ENCODE measurements around the gene ABCG4.
"Not testable (repeated sequence)": the region's sequence is repeated elsewhere in the genome, so short reads cannot be mapped to it uniquely, and the experiment has no call there.

Gene ABCG4

DNA sequence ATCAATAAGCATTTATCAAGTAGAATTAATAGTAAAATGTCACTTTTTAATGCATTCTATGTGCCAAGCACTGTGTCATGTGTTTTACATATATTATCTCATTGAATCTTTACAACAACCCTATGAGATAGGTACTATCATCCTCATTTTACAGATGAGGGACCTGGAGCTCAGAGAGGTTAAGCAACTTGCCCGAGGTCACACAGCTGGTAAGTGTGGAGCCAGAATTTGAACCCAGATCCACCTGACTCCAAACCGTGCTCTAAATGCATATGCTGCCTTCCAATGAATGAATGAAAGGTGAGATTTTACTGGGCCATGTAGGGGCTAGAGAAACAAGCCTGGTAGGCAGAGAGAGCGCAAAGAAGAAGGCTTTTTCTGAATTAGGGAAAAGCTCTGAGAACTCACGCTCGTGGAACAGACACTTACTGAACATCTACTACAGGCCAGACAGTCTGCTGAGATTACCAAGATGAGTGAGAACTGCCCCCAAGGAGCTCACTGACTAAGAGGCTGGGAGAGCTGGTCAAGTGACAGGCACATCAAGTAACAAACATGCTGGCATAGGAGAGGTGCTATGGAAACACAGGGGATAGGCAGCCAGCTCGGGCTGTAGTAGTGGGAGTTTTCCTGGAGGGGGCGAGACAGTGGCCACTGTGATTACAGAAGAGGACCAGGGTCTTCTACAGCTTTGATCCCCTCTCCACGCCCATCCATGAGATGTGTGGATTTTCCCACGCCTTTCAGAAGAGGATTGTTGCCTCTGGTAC is 4.4 kb downstream of the ABCG4 start:
- peak; percentile 47 for DNase-seq (ENCODE audit: low read depth, low spot score)

DNA sequence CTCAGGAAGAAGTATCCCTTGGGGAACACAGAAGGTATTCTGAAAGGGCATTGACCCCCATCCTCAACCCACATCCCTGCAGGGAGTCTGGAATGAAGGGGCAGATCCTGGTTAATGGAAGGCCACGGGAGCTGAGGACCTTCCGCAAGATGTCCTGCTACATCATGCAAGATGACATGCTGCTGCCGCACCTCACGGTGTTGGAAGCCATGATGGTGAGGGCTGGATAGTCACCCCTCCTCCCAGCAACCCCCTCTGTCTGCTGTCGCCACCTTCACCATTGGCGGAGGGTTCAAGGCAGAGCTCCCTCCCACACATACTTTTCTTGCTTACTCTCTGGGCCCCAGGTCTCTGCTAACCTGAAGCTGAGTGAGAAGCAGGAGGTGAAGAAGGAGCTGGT is 5.3 kb downstream of the ABCG4 start:
- DNase-seq (ENCODE audit: low read depth, low spot score): no peak

GRCh38 chr11:119155733-119156492 is 7.1 kb downstream of the ABCG4 start:
- peak; percentile 47 for DNase-seq (ENCODE audit: low read depth, low spot score)

DNA sequence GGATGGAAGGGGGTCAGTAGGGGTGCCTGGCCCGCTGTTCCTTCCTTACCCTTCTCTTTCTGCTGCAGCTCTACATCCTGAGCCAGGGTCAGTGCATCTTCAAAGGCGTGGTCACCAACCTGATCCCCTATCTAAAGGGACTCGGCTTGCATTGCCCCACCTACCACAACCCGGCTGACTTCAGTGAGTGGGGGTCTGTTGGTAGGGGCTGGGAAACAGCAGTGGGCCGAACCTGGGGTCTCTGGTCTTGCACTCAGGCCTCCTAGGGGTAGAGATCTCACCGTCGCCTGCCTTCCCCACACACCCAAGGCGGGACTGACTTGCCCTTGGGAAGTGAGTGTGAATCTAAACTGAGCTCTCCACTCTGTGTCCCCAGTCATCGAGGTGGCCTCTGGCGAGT is 7.6 kb downstream of the ABCG4 start:
- DNase-seq (ENCODE audit: low read depth, low spot score): no peak

DNA sequence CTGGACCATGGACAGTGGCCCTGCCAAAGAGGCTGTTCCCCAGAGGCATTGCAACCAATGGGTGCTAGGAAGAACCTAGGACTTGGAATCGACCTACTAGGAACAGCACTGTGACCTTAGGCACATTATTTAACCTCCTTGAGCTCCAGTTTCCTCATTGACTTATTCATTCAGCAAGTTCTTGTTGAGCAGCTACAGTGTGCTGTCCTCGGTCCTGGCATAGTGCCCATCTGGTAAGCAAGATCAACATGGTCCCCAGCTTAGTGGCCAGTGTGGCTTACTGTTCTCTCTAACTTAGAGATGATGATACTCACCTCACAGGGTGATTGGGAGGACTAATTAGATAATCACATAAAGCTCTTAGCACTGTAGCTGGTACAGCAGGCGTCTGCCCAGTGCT is 8.2 kb downstream of the ABCG4 start:
- DNase-seq (ENCODE audit: low read depth, low spot score): no peak

- DNase-seq (ENCODE audit: low read depth, low spot score): no peak
Measured at GRCh38 chr11:119158467-119158866, 9.6 kb downstream of the ABCG4 start.

- no peak for DNase-seq (ENCODE audit: low read depth, low spot score)
Measured at GRCh38 chr11:119160151-119160550, 11.3 kb downstream of the ABCG4 start.

GRCh38 chr11:119161871-119162270 is 13.0 kb downstream of the ABCG4 start:
- DNase-seq (ENCODE audit: low read depth, low spot score): no peak

- DNase-seq (ENCODE audit: low read depth, low spot score): no peak
Measured at GRCh38 chr11:119166368-119167076, 17.7 kb downstream of the ABCG4 start.

DNA sequence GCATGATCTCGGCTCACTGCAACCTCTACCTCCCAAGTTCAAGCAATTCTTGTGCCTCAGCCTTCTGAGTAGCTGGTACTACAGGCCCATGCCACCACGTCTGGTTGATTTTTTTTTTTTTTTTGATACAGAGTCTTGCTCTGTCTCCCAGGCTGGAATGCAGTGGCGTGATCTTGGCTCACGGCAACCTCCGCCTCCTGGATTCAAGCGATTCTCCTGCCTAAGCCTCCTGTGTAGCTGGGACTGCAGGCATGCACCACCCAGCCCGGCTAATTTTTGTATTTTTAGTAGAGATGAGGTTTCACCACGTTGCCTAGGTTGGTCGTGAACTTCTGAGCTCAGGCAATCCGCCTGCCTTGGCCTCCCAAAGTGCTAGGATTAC is 18.2 kb downstream of the ABCG4 start:
- not testable (repeated sequence) for DNase-seq (ENCODE audit: low read depth, low spot score)

DNA sequence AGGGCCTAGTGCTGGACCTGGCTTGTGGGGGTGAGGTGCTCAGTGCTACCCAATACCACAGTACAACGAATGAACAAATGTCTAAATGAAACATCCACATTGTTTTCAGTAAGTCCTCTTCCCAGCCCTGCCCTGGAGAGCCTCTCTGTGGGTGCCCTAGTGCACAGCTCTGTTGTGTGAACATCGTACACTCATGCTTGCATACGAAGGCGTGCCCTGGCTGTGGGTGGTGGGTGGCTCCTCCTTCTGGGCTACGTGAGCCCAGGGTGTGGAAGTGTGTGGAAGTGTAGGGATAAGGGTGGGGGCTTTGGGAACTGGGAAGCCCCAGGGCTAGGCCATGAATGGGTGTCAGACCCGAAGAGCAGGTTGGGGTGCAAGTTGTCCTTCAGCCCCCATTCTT is 19.1 kb downstream of the ABCG4 start:
- no peak for DNase-seq (ENCODE audit: low read depth, low spot score)

DNA sequence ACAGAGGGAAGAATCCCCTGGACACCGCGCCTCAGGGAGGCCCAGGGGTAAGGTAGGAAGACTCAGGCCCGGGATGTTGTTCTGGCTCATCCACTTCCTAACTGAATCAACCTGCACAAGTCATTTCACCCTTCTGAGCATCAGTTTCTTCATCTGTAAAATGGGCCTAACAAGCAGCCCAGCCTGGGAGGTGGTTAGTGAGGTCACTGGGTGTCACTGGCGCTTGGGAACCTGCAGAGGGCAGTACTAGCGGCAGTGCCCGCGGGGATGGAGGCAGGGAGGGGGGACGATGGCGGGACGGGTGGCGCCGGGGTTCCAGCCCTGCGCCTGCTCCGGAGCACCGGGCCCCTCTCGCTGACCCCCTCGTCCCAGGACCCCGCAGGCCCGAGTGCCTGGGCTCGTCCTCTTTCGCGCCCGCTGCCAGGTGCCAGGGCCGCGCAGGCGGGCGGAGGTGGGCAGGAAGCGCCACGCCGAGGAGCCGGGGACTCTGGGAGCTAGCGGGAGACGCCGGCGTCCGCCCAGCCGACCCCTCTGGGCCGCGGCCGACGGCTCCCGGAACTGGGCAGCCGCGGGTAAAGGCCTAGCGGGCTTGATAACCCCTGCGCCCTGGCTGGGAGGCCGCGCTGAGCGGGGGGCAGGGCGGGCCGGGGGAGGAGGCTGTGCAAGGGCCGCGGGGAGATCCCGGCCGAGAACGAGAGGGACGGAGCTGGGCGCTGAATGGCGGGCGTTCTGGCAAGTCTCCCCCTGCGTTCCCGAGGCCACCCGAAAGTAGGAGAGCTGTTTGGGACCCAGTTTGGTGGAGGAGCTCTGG is 19.8 kb downstream of the ABCG4 start, which contains the start of gene NLRX1:
NLRX1 (plus strand) TSS at position 255 of the 811 bp plus-strand sequence. CDS start 2,679 bp downstream, outside the sequence.
- peak; percentile 87 for DNase-seq (ENCODE audit: low read depth, low spot score)

DNA sequence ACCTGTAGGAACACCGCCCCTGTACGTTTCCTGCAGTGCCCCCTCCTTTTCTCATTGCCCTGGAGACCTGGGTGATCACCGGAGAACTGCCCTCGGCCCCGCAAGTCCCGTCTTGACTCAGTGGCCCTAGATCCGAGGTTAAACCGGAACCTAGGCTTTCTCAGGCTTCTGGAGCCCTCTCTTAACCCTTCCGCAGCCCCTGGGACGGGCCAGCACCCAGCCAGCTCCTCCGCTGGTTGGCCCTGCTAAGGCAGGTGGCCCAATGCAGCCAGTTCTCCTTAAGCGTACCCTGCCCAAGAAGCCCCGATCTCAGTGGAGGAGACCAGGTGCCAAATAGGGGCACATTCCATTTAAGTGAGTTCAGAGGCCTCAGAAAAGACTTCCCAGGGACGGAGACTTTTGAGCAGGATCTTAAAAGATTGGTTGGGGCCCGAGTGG is 20.4 kb downstream of the ABCG4 start:
- peak; percentile 89 for DNase-seq (ENCODE audit: low read depth, low spot score)

DNA sequence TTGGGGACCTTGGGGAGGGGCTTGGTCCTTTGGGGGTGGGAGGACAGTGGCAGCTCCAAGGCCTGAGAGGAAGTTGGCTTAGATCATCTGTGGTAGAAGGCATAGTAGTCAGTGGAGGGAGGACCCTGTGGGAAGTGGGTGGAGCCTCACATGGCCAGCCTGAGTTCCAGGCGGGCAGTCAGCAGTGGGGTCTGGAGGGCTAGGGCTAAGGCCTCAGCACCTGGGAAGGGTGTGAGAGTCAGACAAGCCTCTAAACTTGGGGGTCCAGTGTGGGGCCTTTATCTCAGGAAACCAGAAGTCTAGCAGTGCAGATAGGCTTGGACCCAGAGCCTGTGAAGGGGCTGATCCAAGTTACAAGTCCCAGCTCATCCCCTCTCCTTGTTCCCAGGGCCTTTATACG is 23.7 kb downstream of the ABCG4 start:
- DNase-seq (ENCODE audit: low read depth, low spot score): no peak

DNA sequence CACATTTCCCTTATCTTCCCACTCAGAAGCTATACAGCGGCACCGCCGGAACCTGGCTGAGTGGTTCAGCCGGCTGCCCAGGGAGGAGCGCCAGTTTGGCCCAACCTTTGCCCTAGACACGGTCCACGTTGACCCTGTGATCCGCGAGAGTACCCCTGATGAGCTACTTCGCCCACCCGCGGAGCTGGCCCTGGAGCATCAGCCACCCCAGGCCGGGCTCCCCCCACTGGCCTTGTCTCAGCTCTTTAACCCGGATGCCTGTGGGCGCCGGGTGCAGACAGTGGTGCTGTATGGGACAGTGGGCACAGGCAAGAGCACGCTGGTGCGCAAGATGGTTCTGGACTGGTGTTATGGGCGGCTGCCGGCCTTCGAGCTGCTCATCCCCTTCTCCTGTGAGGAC is 24.6 kb downstream of the ABCG4 start:
- no peak for DNase-seq (ENCODE audit: low read depth, low spot score)

DNA sequence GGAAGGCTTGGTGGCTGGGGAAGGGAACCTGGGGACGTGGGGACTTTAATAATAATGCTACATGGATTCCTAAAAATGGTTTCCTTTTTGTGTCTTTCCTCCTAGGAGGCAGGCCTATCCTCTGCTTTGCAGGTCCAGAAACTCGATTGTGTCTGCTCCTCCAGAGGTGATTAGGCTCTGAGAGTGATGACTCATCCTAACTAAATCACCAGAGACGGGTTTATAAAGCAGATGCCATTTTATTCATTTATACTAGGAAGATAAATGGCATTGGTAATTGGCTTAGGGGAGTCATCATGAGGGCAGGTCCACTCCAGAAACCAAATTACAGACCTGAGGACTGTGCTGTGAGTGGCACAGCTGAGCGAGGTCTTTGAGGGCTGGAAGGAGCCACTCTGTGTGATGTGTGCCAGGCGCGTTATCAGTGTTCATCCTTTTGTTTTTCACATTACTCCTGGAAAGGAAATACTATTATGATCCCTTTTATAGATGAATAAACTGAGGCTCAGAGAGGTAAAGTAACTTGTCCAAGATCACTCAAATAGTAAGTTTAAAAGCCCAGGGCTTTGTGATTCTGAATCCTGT is 26.7 kb downstream of the ABCG4 start:
- DNase-seq (ENCODE audit: low read depth, low spot score): no peak

- no peak for DNase-seq (ENCODE audit: low read depth, low spot score)
Measured at GRCh38 chr11:119178166-119178680, 29.4 kb downstream of the ABCG4 start.

GRCh38 chr11:119179342-119179741 is 30.5 kb downstream of the ABCG4 start:
- no peak for DNase-seq (ENCODE audit: low read depth, low spot score)

- no peak for DNase-seq (ENCODE audit: low read depth, low spot score)
Measured at GRCh38 chr11:119179983-119180382, 31.1 kb downstream of the ABCG4 start.

- no peak for DNase-seq (ENCODE audit: low read depth, low spot score)
Measured at GRCh38 chr11:119180729-119181676, 32.2 kb downstream of the ABCG4 start.

Data from ELF-1 (cell line).